Panc1 (cell line): ENCODE results near the gene MSH2. TPM values are rescaled to one million over a fixed set of nuclear protein-coding genes. Genes with fewer than 3 reads are reported as not detected.
A peak's percentile ranks its signal among the peaks of the same experiment; 100 is the strongest.

Experiments used
- ATAC-seq: fragments of 200-7000 bp; cut with Tn5 transposase; 2 replicates; pipeline ENCODE4 v1.9.1; 2020; ENCODE audit warnings: mild to moderate bottlenecking, moderate library complexity
- BruUV-seq: library from RNA; stranded (reverse); fragments of 400-500 nt; replicated peaks from 2 replicates; lab custom pipeline; 2021; lab: Mats Ljungman, UMichigan
- CTCF ChIA-PET: fragments of 300-600 bp; sonication (Branson Sonifier 250); formaldehyde crosslinking; loops from one replicate; lab custom pipeline; 2022; ENCODE audit warnings: antibody characterized with exemption; lab: Charles Lee
- POLR2A ChIA-PET: fragments of 300-600 bp; sonication (Branson Sonifier 250); formaldehyde crosslinking; loops from one replicate; lab custom pipeline; 2022; ENCODE audit warnings: antibody characterized with exemption; lab: Charles Lee
- DNase-seq: peaks from one replicate; pipeline ENCODE4 v3.0.0-alpha.2; 2010; ENCODE audit warnings: low read depth, low spot score
- H3K27ac ChIP-seq: 2 replicates; pipeline ENCODE4 v1.5.1; 2011; ENCODE audit warnings: mild to moderate bottlenecking, low read length, inconsistent platforms
- H3K27me3 ChIP-seq: fragments of 200-500 bp; sonication (Bioruptor generic); 2 replicates; pipeline ENCODE4 v1.6.0; 2014; ENCODE audit warnings: low read length, inconsistent platforms; ENCODE audit not compliant: control insufficient read depth, insufficient read depth
- H3K36me3 ChIP-seq: fragments of 200-500 bp; sonication (Bioruptor generic); 2 replicates; pipeline ENCODE4 v1.5.1; 2014; ENCODE audit warnings: inconsistent platforms, mild to moderate bottlenecking, low read length, moderate library complexity; ENCODE audit not compliant: control insufficient read depth, insufficient read depth
- H3K4me1 ChIP-seq: 2 replicates; pipeline ENCODE4 v1.5.1; 2011; ENCODE audit warnings: inconsistent platforms, mild to moderate bottlenecking, low read length, moderate library complexity; ENCODE audit not compliant: control insufficient read depth, insufficient read depth
- H3K4me3 ChIP-seq, 2 experiments: 2 replicates each; pipeline ENCODE4 v1.5.1; 2011 to 2012; ENCODE audit warnings: low read depth in 2 of 2, low read length in 2 of 2, mild to moderate bottlenecking in 2 of 2, inconsistent platforms in 1 of 2, moderate library complexity in 1 of 2
- H3K9me3 ChIP-seq: fragments of 200-500 bp; sonication (Bioruptor generic); 2 replicates; pipeline ENCODE4 v1.5.1; 2014; ENCODE audit warnings: low read depth, mild to moderate bottlenecking, inconsistent platforms, low read length, moderate library complexity; ENCODE audit not compliant: control insufficient read depth, insufficient read depth
- CTCF ChIP-seq: fragments of 450-650 bp; IDR thresholded peaks from 2 replicates; pipeline ENCODE4 v1.5.1; 2017; ENCODE audit warnings: mild to moderate bottlenecking
- POLR2AphosphoS5 ChIP-seq: IDR thresholded peaks from 2 replicates; pipeline ENCODE4 v1.6.1; 2012; ENCODE audit warnings: mild to moderate bottlenecking, low read depth, low read length, moderate library complexity
- REST ChIP-seq, 2 experiments: IDR thresholded peaks; 2 replicates each; pipeline ENCODE4 v1.6.1; 2011 to 2012; ENCODE audit warnings: low read depth in 2 of 2, control low read depth in 1 of 2, low read length in 1 of 2, mild to moderate bottlenecking in 1 of 2, moderate library complexity in 1 of 2; ENCODE audit not compliant: insufficient read depth in 1 of 2
- SIN3A ChIP-seq: IDR thresholded peaks from 2 replicates; pipeline ENCODE4 v1.6.1; 2012; ENCODE audit warnings: low read depth, mild to moderate bottlenecking, low read length, moderate library complexity, borderline replicate concordance; ENCODE audit not compliant: insufficient read depth
- TCF7L2 ChIP-seq: IDR thresholded peaks from 2 replicates; pipeline ENCODE4 v1.6.1; 2011; ENCODE audit warnings: mild to moderate bottlenecking, low read depth, low read length, inconsistent platforms
- in situ Hi-C: cut with HindIII; loops from 2 replicates; pipeline ENCODE4 v1.10.0; 2016; ENCODE audit warnings: low sequenced_read_pairs, low pct_unique_long_range_greater_than_20kb
- intact Hi-C: fragments of 100-400 bp; cut with micrococcal nuclease; formaldehyde crosslinking; loops from one replicate; pipeline ENCODE4 v1.10.0; 2022; ENCODE audit not compliant: unreplicated experiment
- total RNA-seq: library from RNA; stranded (reverse); gene quantifications from one replicate; pipeline ENCODE4 v1.2.1, GENCODE V29; 2021; ENCODE audit not compliant: unreplicated experiment

Gene MSH2
- total RNA-seq, 1 experiment from 2014 or later, result 72.2 TPM

- no peaks in the 10 kb centered on the region; the same call in 1 of the 2 replicates for H3K4me1 ChIP-seq
- H3K27ac ChIP-seq, result peak overlapping the region; percentile 84
- DNase-seq (no peak), ATAC-seq (no peak)
- no TSS peak for BruUV-seq
- POLR2A ChIA-PET, result interaction anchor here (0.6 kb wide), 2 partner anchors 233 to 302 kb away, joined by 3 read pairs; no protein-coding TSS in a partner anchor
- intact Hi-C loops (no loop called here), in situ Hi-C loops (no loop called here)
- no peak for TF ChIP-seq POLR2AphosphoS5
- no peak for TF ChIP-seq SIN3A
- TF ChIP-seq TCF7L2, result no peak
- TF ChIP-seq REST (IDR thresholded peaks at IDR 0.05; ENCODE audit: insufficient read depth in 1 of 2, low read depth in 2 of 2, low read length in 1 of 2), result no peak
- TF ChIP-seq CTCF, result no peak
- no peaks in the 10 kb centered on the region for H3K9me3 ChIP-seq
- CTCF ChIA-PET, result interaction anchor here (1.0 to 1.1 kb wide), 2 partner anchors 35 to 67 kb away, joined by 3 to 9 read pairs; no protein-coding TSS in a partner anchor
- H3K4me3 ChIP-seq, result peak overlapping the region; percentile 76 to 85
- H3K27me3 ChIP-seq, result no peaks in the 10 kb centered on the region
- H3K36me3 ChIP-seq, result no peaks in the 10 kb centered on the region; the same call in 1 of the 2 replicates
Measured at GRCh38 chr2:47401789-47402554, 984 bp upstream of the MSH2 start.

- in situ Hi-C loops, result no loop called here
- no peaks in the 10 kb centered on the region; the same call in 1 of the 2 replicates for H3K36me3 ChIP-seq
- H3K4me3 ChIP-seq, result peak overlapping the region; percentile 76 to 85
- H3K9me3 ChIP-seq, result no peaks in the 10 kb centered on the region
- intact Hi-C loops, result no loop called here
- no peak for TF ChIP-seq REST (IDR thresholded peaks at IDR 0.05; ENCODE audit: insufficient read depth in 1 of 2, low read depth in 2 of 2, low read length in 1 of 2)
- TF ChIP-seq SIN3A, result no peak
- TF ChIP-seq POLR2AphosphoS5, result no peak
- no peak for TF ChIP-seq CTCF
- no peak for TF ChIP-seq TCF7L2
- ChIA-PET CTCF (interaction anchor here (1.0 to 1.1 kb wide), 2 partner anchors 35 to 67 kb away, joined by 3 to 9 read pairs; no protein-coding TSS in a partner anchor), POLR2A (interaction anchor here (0.6 to 0.7 kb wide), 4 partner anchors 8 to 233 kb away, joined by 3 to 5 read pairs (median 4); no protein-coding TSS in a partner anchor)
- no TSS peak for BruUV-seq
- H3K4me1 ChIP-seq, result no peaks in the 10 kb centered on the region; the same call in 1 of the 2 replicates
- peak overlapping the region; percentile 84 for H3K27ac ChIP-seq
- no peaks in the 10 kb centered on the region for H3K27me3 ChIP-seq
- ATAC-seq (no peak), DNase-seq (no peak)
Measured at GRCh38 chr2:47402555-47402804, 476 bp upstream of the MSH2 start.
